ENCODE results near the gene TPSB2.

GRCh38 chr16:1276580-1276878 lies 46.5 kb upstream of the TPSB2 start:
- TF ChIP-seq CTCF (IDR thresholded peaks at IDR 0.05): no peak
- TF ChIP-seq POLR2A (IDR thresholded peaks at IDR 0.05; ENCODE audit: low read depth): no peak
